Colonic mucosa (tissue), 4 donors: ENCODE data around the gene GLYATL3. TPM values are rescaled to one million over a fixed set of nuclear protein-coding genes. Genes with fewer than 3 reads are reported as not detected.
"Not testable (repeated sequence)": the region's sequence is repeated elsewhere in the genome, so short reads cannot be mapped to it uniquely, and the experiment has no call there.

Source experiments
- DNase-seq: peaks from one replicate; pipeline ENCODE4 v3.0.0-alpha.2; 2020
- H3K27ac ChIP-seq: fragments of 200-600 bp; one replicate; pipeline ENCODE4 v1.8.0; 2021
- H3K27me3 ChIP-seq: fragments of 200-600 bp; one replicate; pipeline ENCODE4 v1.8.0; 2021
- H3K36me3 ChIP-seq: fragments of 200-600 bp; one replicate; pipeline ENCODE4 v1.8.0; 2021
- H3K4me1 ChIP-seq: fragments of 200-600 bp; one replicate; pipeline ENCODE4 v1.8.0; 2021; ENCODE audit warnings: mild to moderate bottlenecking
- H3K4me3 ChIP-seq: fragments of 200-600 bp; one replicate; pipeline ENCODE4 v1.8.0; 2021
- H3K9ac ChIP-seq, 2 donors: one replicate each; pipeline ENCODE4 v1.7.0; 2013; ENCODE audit warnings: control low read depth in 2 of 2, low read depth in 2 of 2, low read length in 2 of 2
- H3K9me3 ChIP-seq: fragments of 200-600 bp; one replicate; pipeline ENCODE4 v1.8.0; 2021
- CTCF ChIP-seq: fragments of 200-600 bp; IDR thresholded peaks from one replicate; pipeline ENCODE4 v1.8.0; 2022; ENCODE audit warnings: antibody characterized with exemption, mild to moderate bottlenecking
- intact Hi-C: fragments of 100-400 bp; cut with DNase I; formaldehyde crosslinking; loops from one replicate; pipeline ENCODE4 v1.14.1; 2022
- total RNA-seq, 2 donors: library from RNA; stranded (reverse); fragmentation: NEBNext Ultra II Directional in 1 of 2; extraction: Animal tissue kit (Norgen Biotek cat#: 25700) in 1 of 2; gene quantifications; one replicate each; pipeline ENCODE4 v1.2.1, GENCODE V29; 2021
- donor health status: healthy.
- donor health status: DM: no; HTN: no; CAD: no.
- donor health status: DM: no; HTN: no; CAD: no.

GLYATL3 gene
- total RNA-seq, 2 donors from 2014 or later, result 0.25 TPM; not detected in 1

- H3K9ac ChIP-seq, result peak overlapping the region; percentile 84 to 100
- peak overlapping the region; percentile 6 for H3K27ac ChIP-seq
- peak overlapping the region; percentile 44 for H3K4me3 ChIP-seq
- intact Hi-C loops, result no loop called here
- peaks cover 6% of the 10 kb centered on the region for H3K4me1 ChIP-seq
- no peaks in the 10 kb centered on the region for H3K9me3 ChIP-seq
- no peak for TF ChIP-seq CTCF
- DNase-seq, result no peak
- no peaks in the 10 kb centered on the region for H3K27me3 ChIP-seq
- no peaks in the 10 kb centered on the region for H3K36me3 ChIP-seq
These were observed 37.2 kb upstream of the GLYATL3 start for GRCh38 chr6:49462599-49462926.

- peak within 1 kb of the TSS; percentile 6 for H3K27ac ChIP-seq
- no peaks in the 10 kb centered on the region for H3K36me3 ChIP-seq
- intact Hi-C loops, result no loop called here
- DNase-seq, result peak; percentile 97
- H3K9ac ChIP-seq, result peak within 1 kb of the TSS; percentile 84 to 100
- TF ChIP-seq CTCF, result no peak
- peak within 1 kb of the TSS; percentile 44 for H3K4me3 ChIP-seq
- no peaks in the 10 kb centered on the region for H3K9me3 ChIP-seq
- peaks cover 6% of the 10 kb centered on the region for H3K4me1 ChIP-seq
- no peaks in the 10 kb centered on the region for H3K27me3 ChIP-seq
These were observed 36.7 kb upstream of the GLYATL3 start, which contains the start of the genes CENPQ and MMUT for GRCh38 chr6:49462927-49463611. CENPQ (plus strand) TSS chr6:49463370; CDS start chr6:49470177, 6,807 bp downstream. MMUT (minus strand) TSS chr6:49463253; CDS start chr6:49459466, 3,787 bp downstream.

GRCh38 chr6:49463612-49463967, 36.1 kb upstream of the GLYATL3 start:
- H3K27ac ChIP-seq, result no peak overlapping the region
- no peaks in the 10 kb centered on the region for H3K36me3 ChIP-seq
- H3K9me3 ChIP-seq, result no peaks in the 10 kb centered on the region
- TF ChIP-seq CTCF, result no peak
- H3K9ac ChIP-seq, result peak overlapping the region; percentile 54 to 100
- H3K4me3 ChIP-seq, result peak overlapping the region; percentile 44
- H3K4me1 ChIP-seq, result peaks cover 6% of the 10 kb centered on the region
- no peaks in the 10 kb centered on the region for H3K27me3 ChIP-seq
- intact Hi-C loops, result no loop called here
- DNase-seq, result no peak

- no peak overlapping the region for H3K4me3 ChIP-seq
- no peaks in the 10 kb centered on the region for H3K9me3 ChIP-seq
- TF ChIP-seq CTCF, result no peak
- no peak overlapping the region for H3K27ac ChIP-seq
- H3K4me1 ChIP-seq, result peaks cover 6% of the 10 kb centered on the region
- H3K36me3 ChIP-seq, result no peaks in the 10 kb centered on the region
- H3K27me3 ChIP-seq, result no peaks in the 10 kb centered on the region
- intact Hi-C loops, result no loop called here
- no peak overlapping the region for H3K9ac ChIP-seq
- no peak for DNase-seq
These were observed 35.0 kb upstream of the GLYATL3 start for GRCh38 chr6:49464691-49465090.

- TF ChIP-seq CTCF, result no peak
- Histone ChIP-seq H3K36me3 (no peaks in the 10 kb centered on the region), H3K4me1 (peaks cover 6% of the 10 kb centered on the region), H3K4me3 (no peak overlapping the region), H3K27me3 (no peaks in the 10 kb centered on the region), H3K9ac (no peak overlapping the region), H3K27ac (no peak overlapping the region), H3K9me3 (no peaks in the 10 kb centered on the region)
- DNase-seq, result no peak
- intact Hi-C loops, result no loop called here
These were observed 31.7 kb upstream of the GLYATL3 start for GRCh38 chr6:49468042-49468441.

GRCh38 chr6:49476564-49476963, 23.2 kb upstream of the GLYATL3 start:
- H3K9me3 ChIP-seq, H3K36me3 ChIP-seq, H3K27me3 ChIP-seq, DNase-seq, intact Hi-C loops, H3K4me1 ChIP-seq, H3K27ac ChIP-seq, H3K9ac ChIP-seq, H3K4me3 ChIP-seq: not testable (repeated sequence)
